GM23248 (cell line): ENCODE results near the gene LTB.

Experiments
- EZH2 ChIP-seq: fragments of 200-600 bp; sonication (generic); IDR thresholded peaks from 2 replicates; pipeline ENCODE4 v1.6.1; 2018; ENCODE audit warnings: antibody characterized with exemption, mild to moderate bottlenecking; ENCODE audit not compliant: insufficient read depth, poor library complexity, severe bottlenecking
- EZH2phosphoT487 ChIP-seq: fragments of 200-600 bp; sonication (generic); IDR thresholded peaks from 2 replicates; pipeline ENCODE4 v1.6.1; 2018; ENCODE audit warnings: antibody characterized with exemption, moderate library complexity, mild to moderate bottlenecking, low read depth; ENCODE audit not compliant: insufficient read depth

DNA sequence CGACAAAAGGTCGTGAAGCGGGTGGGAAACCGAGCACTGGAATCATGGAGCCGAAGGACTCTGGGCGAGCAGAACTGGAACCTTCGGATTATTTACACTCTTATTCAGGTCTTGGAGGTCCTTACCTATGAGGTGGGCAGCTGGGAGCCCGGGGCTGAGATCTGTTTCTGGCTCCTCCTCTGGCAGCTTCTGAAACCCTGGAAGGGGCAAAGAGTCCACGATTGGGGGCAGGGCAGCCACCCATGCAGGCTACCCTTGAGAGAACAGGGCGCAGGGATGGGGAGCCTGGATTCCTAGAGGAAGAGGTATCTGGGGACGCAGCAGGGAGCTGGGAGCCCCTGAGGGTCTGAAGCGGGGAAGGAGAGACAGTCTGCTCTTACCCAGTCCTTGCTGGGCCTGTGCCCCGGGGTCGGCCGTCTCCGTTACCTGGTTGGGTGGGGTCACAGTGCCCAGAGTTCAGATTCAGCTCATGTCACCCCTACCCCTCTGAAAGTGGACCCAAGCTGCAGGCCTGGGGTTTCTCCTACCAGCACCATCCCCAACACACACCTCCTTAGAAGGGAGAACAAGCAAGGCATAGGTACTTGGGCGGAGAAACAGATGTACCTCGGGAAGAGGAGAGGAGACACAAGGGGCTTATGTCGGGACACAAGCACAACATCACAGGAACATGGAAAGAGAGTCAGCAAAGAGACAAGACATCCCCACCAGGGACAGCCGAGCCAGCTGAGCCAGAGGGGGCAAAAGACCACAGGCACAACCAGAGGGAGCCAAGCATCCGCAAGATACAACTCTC, 592 bp downstream of the LTB start:
- no peak for TF ChIP-seq EZH2
- no peak for TF ChIP-seq EZH2phosphoT487
